Measurements from ENCODE around the gene TEX2.

- no peak for TF ChIP-seq EZH2 (conservative IDR thresholded peaks at IDR 0.05; ENCODE audit: low read depth, low read length)
- TF ChIP-seq DRAP1 (CRISPR knock-in tag; IDR thresholded peaks at IDR 0.05) = no peak
- TF ChIP-seq ZNF761 (CRISPR knock-in tag; conservative IDR thresholded peaks at IDR 0.05) = no peak
- no peak for TF ChIP-seq ZHX2 (IDR thresholded peaks at IDR 0.05; ENCODE audit: low read depth)
- no peak for TF ChIP-seq ZHX2 (CRISPR knock-in tag; IDR thresholded peaks at IDR 0.05; ENCODE audit: borderline replicate concordance)
- no peak for TF ChIP-seq ZNF362 (CRISPR knock-in tag; IDR thresholded peaks at IDR 0.05; ENCODE audit: borderline replicate concordance)
- no peak for TF ChIP-seq ZNF24 (IDR thresholded peaks at IDR 0.05)
- no peak for TF ChIP-seq KMT2A (CRISPR knock-in tag; IDR thresholded peaks at IDR 0.05)
- no peak for TF ChIP-seq ZBTB26 (CRISPR knock-in tag; IDR thresholded peaks at IDR 0.05; ENCODE audit: borderline replicate concordance)
- no peak for TF ChIP-seq ZBTB33 (CRISPR knock-in tag; IDR thresholded peaks at IDR 0.05)
- TF ChIP-seq ZNF124 (CRISPR knock-in tag; IDR thresholded peaks at IDR 0.05) = no peak
- no peak for TF ChIP-seq TARDBP (CRISPR knock-in tag; IDR thresholded peaks at IDR 0.05)
- TF ChIP-seq HIVEP1 (CRISPR knock-in tag; IDR thresholded peaks at IDR 0.05) = no peak
Observed at GRCh38 chr17:64296246-64296645, 33.2 kb upstream of the TEX2 start.

Data from HepG2 (cell line).